SK-N-SH (cell line): ENCODE data around the gene ATP8A1. TPM values are rescaled to one million over a fixed set of nuclear protein-coding genes. Genes with fewer than 3 reads are reported as not detected.
A peak's percentile ranks its signal among the peaks of the same experiment; 100 is the strongest.

Experiments used
- CTCF ChIA-PET: fragments of 300-600, 350-600 bp; formaldehyde crosslinking; extraction: SDS; loops from one replicate; lab custom pipeline; 2021; lab: Yijun Ruan, JAX
- POLR2A ChIA-PET: fragments of 350-600 bp; sonication (Branson Sonifier 250); formaldehyde crosslinking; extraction: SDS; loops from one replicate; lab custom pipeline; 2020; ENCODE audit warnings: antibody characterized with exemption, inconsistent platforms; lab: Yijun Ruan, JAX
- DNase-seq: peaks from one replicate; pipeline ENCODE4 v3.0.0; 2012
- H2AFZ ChIP-seq: fragments of 200-600 bp; sonication (generic); 2 replicates; pipeline ENCODE4 v1.8.1; 2016; ENCODE audit warnings: antibody characterized with exemption, mild to moderate bottlenecking, low read depth
- H3F3A ChIP-seq: fragments of 200-600 bp; sonication (generic); replicated peaks from 2 replicates; pipeline ENCODE3; 2016; ENCODE audit warnings: antibody characterized with exemption, mild to moderate bottlenecking; ENCODE audit not compliant: insufficient read depth
- H3K27ac ChIP-seq, 2 experiments: fragments of 200-500 bp in 1 of 2; fragments of 200-600 bp in 1 of 2; sonication (Bioruptor generic) in 1 of 2; sonication (generic), shearing (Covaris generic) in 1 of 2; 2 replicates each; pipeline versions ENCODE4 v1.5.1 to v1.6.1; 2014 to 2016; ENCODE audit warnings: low read depth in 2 of 2, inconsistent platforms in 1 of 2, low read length in 1 of 2, mild to moderate bottlenecking in 1 of 2, mixed read lengths in 1 of 2
- H3K27me3 ChIP-seq: fragments of 200-600 bp; sonication (generic), shearing (Covaris generic); 2 replicates; pipeline ENCODE4 v1.6.1; 2016; ENCODE audit warnings: mixed run types; ENCODE audit not compliant: insufficient read depth
- H3K36me3 ChIP-seq, 2 experiments: fragments of 200-500 bp in 1 of 2; fragments of 200-600 bp in 1 of 2; sonication (Bioruptor generic) in 1 of 2; sonication (generic) in 1 of 2; replicated peaks in 1 of 2; 2 replicates each; pipeline versions ENCODE3 to v1.5.1; 2014 to 2016; ENCODE audit warnings: low read length in 1 of 2, mild to moderate bottlenecking in 1 of 2; ENCODE audit not compliant: insufficient read depth in 2 of 2, control insufficient read depth in 1 of 2
- H3K4me1 ChIP-seq, 2 experiments: fragments of 200-500 bp in 1 of 2; fragments of 200-600 bp in 1 of 2; sonication (Bioruptor generic) in 1 of 2; sonication (generic), shearing (Covaris generic) in 1 of 2; 2 replicates each; pipeline versions ENCODE4 v1.5.1 to v1.6.1; 2014 to 2016; ENCODE audit warnings: low read depth in 1 of 2, low read length in 1 of 2, mixed run types in 1 of 2; ENCODE audit not compliant: insufficient read depth in 2 of 2, control insufficient read depth in 1 of 2
- H3K4me2 ChIP-seq: fragments of 200-600 bp; sonication (generic), shearing (Covaris generic); 2 replicates; pipeline ENCODE4 v1.6.1; 2017; ENCODE audit warnings: mixed run types
- H3K4me3 ChIP-seq, 2 experiments: fragments of 200-500 bp in 1 of 2; fragments of 200-600 bp in 1 of 2; sonication (Bioruptor generic) in 1 of 2; sonication (generic), shearing (Covaris generic) in 1 of 2; 2 replicates each; pipeline versions ENCODE4 v1.5.1 to v1.8.1; 2014 to 2016; ENCODE audit warnings: low read depth in 2 of 2, inconsistent platforms in 1 of 2, low read length in 1 of 2, mild to moderate bottlenecking in 1 of 2, mixed read lengths in 1 of 2, moderate library complexity in 1 of 2
- H3K79me2 ChIP-seq: fragments of 200-600 bp; sonication (generic); 2 replicates; pipeline ENCODE4 v1.8.1; 2017; ENCODE audit warnings: mild to moderate bottlenecking; ENCODE audit not compliant: insufficient read depth
- H3K9ac ChIP-seq: fragments of 200-600 bp; sonication (generic); 2 replicates; pipeline ENCODE4 v1.6.1; 2017; ENCODE audit warnings: mixed run types
- H3K9me2 ChIP-seq: fragments of 200-600 bp; sonication (generic); 2 replicates; pipeline ENCODE4 v1.6.1; 2017; ENCODE audit warnings: mixed run types
- H3K9me3 ChIP-seq: fragments of 200-600 bp; sonication (generic); 2 replicates; pipeline ENCODE4 v1.6.1; 2017; ENCODE audit warnings: mixed run types, mild to moderate bottlenecking, moderate library complexity
- H4K20me1 ChIP-seq: fragments of 200-600 bp; sonication (generic); 2 replicates; pipeline ENCODE4 v1.6.1; 2017; ENCODE audit warnings: mild to moderate bottlenecking, mixed run types; ENCODE audit not compliant: insufficient read depth
- CHD2 ChIP-seq: fragments of 150-350 bp; IDR thresholded peaks from 2 replicates; pipeline ENCODE4 v1.6.1; 2018; ENCODE audit warnings: low read length; ENCODE audit not compliant: partially characterized antibody
- EP300 ChIP-seq, 2 experiments: IDR thresholded peaks; 2 replicates each; pipeline versions ENCODE4 v1.4.0 to v1.6.1; 2012; ENCODE audit warnings: borderline replicate concordance in 1 of 2, low read depth in 1 of 2, low read length in 1 of 2
- EZH2phosphoT487 ChIP-seq: fragments of 200-600 bp; sonication (generic); IDR thresholded peaks from 2 replicates; pipeline ENCODE4 v1.6.1; 2017; ENCODE audit warnings: low read depth, mixed run types, mild to moderate bottlenecking, antibody characterized with exemption, moderate library complexity, borderline replicate concordance
- FOSL2 ChIP-seq: IDR thresholded peaks from 2 replicates; pipeline ENCODE4 v1.4.0; 2012; ENCODE audit warnings: low read depth, mild to moderate bottlenecking, moderate library complexity, borderline replicate concordance
- JUND ChIP-seq: IDR thresholded peaks from 2 replicates; pipeline ENCODE4 v1.4.0; 2012
- NFIC ChIP-seq: IDR thresholded peaks from 2 replicates; pipeline ENCODE4 v1.4.0; 2012; ENCODE audit warnings: borderline replicate concordance
- POLR2AphosphoS5 ChIP-seq: IDR thresholded peaks from 2 replicates; pipeline ENCODE4 v1.6.1; 2012; ENCODE audit warnings: low read depth, low read length
- RAD21 ChIP-seq: IDR thresholded peaks from 2 replicates; pipeline ENCODE4 v1.6.1; 2012; ENCODE audit warnings: mild to moderate bottlenecking, low read length
- RFX5 ChIP-seq: IDR thresholded peaks from 2 replicates; pipeline ENCODE4 v1.6.1; 2012; ENCODE audit warnings: mild to moderate bottlenecking, improper control_type of control experiment, low read length
- RXRA ChIP-seq: IDR thresholded peaks from 2 replicates; pipeline ENCODE4 v1.4.0; 2012; ENCODE audit warnings: low read depth, mild to moderate bottlenecking, borderline replicate concordance
- TAF1 ChIP-seq: IDR thresholded peaks from 2 replicates; pipeline ENCODE4 v1.6.1; 2012; ENCODE audit warnings: low read depth, mild to moderate bottlenecking, low read length, moderate library complexity, borderline replicate concordance
- TCF12 ChIP-seq: IDR thresholded peaks from 2 replicates; pipeline ENCODE4 v1.4.0; 2012
- WGBS: methylation state at CpG from one replicate; pipeline ENCODE4 v1.1.6; 2017; ENCODE audit warnings: low lambda C conversion rate; 5-methylcytosine and 5-hydroxymethylcytosine counted together
- polyA plus RNA-seq, 3 experiments: library from polyadenylated mRNA; depleted of rRNA; stranded (reverse); fragments of >200 nt; gene quantifications; 2 replicates each; pipeline ENCODE4 v1.2.3, GENCODE V29; 2012
- TF ChIP-seq, protein P1 (sequence below): IDR thresholded peaks from 2 replicates; pipeline ENCODE4 v1.6.1; 2012; ENCODE audit warnings: mild to moderate bottlenecking, low read depth, low read length, moderate library complexity
- TF ChIP-seq, protein P2 (sequence below): IDR thresholded peaks from 2 replicates; pipeline ENCODE4 v1.4.0; 2012; ENCODE audit warnings: low read depth, borderline replicate concordance
- TF ChIP-seq, protein P3 (sequence below): IDR thresholded peaks from 2 replicates; pipeline ENCODE4; 2012
- TF ChIP-seq, protein P4 (sequence below): IDR thresholded peaks from 2 replicates; pipeline ENCODE4 v1.4.0; 2012; ENCODE audit warnings: low read depth
- TF ChIP-seq, protein P5 (sequence below): fragments of 200-600 bp; sonication (generic); IDR thresholded peaks from 2 replicates; pipeline ENCODE4 v1.6.1; 2017; ENCODE audit warnings: antibody characterized with exemption, mild to moderate bottlenecking, moderate library complexity

ATP8A1 gene
- polyA plus RNA-seq, 1 of the 3 experiments (the other 2 are of a cell fraction), result 0.38 TPM

DNA sequence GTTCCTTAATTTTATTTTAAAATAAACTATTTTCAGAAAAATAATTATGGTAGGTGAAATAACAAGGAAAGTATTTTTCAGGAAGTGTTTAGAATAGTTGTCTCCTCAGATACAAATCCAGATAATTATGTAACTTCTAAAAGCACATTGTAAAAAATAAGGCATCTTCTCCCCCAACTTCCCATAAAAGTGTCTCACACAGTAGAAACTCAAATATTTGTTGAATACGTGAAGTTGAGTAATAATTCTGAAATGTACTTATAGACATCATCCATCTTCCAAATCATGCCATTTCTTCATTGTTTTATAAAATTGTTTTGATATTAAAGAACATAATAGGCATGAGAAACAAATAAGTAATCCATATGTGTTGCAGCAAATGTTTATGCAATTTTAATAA lies 241.6 kb downstream of the ATP8A1 start (continued):
- TF ChIP-seq, protein P1, sequence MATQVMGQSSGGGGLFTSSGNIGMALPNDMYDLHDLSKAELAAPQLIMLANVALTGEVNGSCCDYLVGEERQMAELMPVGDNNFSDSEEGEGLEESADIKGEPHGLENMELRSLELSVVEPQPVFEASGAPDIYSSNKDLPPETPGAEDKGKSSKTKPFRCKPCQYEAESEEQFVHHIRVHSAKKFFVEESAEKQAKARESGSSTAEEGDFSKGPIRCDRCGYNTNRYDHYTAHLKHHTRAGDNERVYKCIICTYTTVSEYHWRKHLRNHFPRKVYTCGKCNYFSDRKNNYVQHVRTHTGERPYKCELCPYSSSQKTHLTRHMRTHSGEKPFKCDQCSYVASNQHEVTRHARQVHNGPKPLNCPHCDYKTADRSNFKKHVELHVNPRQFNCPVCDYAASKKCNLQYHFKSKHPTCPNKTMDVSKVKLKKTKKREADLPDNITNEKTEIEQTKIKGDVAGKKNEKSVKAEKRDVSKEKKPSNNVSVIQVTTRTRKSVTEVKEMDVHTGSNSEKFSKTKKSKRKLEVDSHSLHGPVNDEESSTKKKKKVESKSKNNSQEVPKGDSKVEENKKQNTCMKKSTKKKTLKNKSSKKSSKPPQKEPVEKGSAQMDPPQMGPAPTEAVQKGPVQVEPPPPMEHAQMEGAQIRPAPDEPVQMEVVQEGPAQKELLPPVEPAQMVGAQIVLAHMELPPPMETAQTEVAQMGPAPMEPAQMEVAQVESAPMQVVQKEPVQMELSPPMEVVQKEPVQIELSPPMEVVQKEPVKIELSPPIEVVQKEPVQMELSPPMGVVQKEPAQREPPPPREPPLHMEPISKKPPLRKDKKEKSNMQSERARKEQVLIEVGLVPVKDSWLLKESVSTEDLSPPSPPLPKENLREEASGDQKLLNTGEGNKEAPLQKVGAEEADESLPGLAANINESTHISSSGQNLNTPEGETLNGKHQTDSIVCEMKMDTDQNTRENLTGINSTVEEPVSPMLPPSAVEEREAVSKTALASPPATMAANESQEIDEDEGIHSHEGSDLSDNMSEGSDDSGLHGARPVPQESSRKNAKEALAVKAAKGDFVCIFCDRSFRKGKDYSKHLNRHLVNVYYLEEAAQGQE, result no peak
- no peak for TF ChIP-seq TCF12
- no peak for TF ChIP-seq EZH2phosphoT487
- TF ChIP-seq, protein P2, sequence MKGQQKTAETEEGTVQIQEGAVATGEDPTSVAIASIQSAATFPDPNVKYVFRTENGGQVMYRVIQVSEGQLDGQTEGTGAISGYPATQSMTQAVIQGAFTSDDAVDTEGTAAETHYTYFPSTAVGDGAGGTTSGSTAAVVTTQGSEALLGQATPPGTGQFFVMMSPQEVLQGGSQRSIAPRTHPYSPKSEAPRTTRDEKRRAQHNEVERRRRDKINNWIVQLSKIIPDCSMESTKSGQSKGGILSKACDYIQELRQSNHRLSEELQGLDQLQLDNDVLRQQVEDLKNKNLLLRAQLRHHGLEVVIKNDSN, result no peak
- TF ChIP-seq JUND, result no peak
- no peak for TF ChIP-seq RAD21
- TF ChIP-seq TAF1, result no peak
- no peak for TF ChIP-seq CHD2
- TF ChIP-seq, all 33 proteins: peak for 0

DNA sequence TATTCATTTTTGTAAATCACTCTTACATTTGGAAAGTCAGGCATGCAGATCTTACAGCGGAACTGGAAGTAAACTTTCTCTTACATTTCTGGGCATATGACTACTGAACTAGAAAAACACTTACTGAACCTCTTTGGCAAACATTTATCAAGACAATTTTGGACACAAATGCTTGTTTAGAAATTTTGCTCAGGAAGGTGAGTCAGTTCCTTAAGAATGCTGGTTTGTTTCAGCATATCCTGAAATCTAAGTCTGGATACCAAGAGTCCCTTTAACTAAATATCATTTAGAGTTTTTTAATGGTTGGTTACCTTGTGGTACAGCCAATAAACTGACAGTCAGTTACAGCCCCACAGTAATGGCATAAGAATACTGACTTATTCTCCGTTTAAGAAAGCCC lies 244.7 kb downstream of the ATP8A1 start:
- H3K27ac ChIP-seq, result peak overlapping the region; percentile 40 to 87
- no peak overlapping the region for H3K9ac ChIP-seq

More for the DNA sequence above, 244.7 kb downstream of the ATP8A1 start:
- no peak for DNase-seq
- no peaks in the 10 kb centered on the region for H3K9me3 ChIP-seq
- no peaks in the 10 kb centered on the region for H3K36me3 ChIP-seq
- peak overlapping the region; percentile 9; the same call in 1 of the 2 replicates for H2AFZ ChIP-seq
- peak overlapping the region; percentile 13; the same call in 1 of the 2 replicates for H3K4me2 ChIP-seq
- POLR2A ChIA-PET, result no interaction called here
- no peaks in the 10 kb centered on the region for H3K27me3 ChIP-seq
- peaks cover 3 to 7% of the 10 kb centered on the region in 2 experiments; a peak in 1 of 4 replicates for H3K4me1 ChIP-seq
- no peaks in the 10 kb centered on the region for H3K79me2 ChIP-seq
- H3F3A ChIP-seq, result no peaks in the 10 kb centered on the region
- no peak for TF ChIP-seq RXRA
- no peak for TF ChIP-seq RFX5
- peak; percentile 52; the same call in 1 of the 2 replicates for TF ChIP-seq NFIC
- peak in 1 of 2 experiments; percentile 57; a peak in 1 of 4 replicates for TF ChIP-seq EP300 (IDR thresholded peaks at IDR 0.05; ENCODE audit: borderline replicate concordance in 1 of 2, low read depth in 1 of 2, low read length in 1 of 2)
- TF ChIP-seq, protein P3, sequence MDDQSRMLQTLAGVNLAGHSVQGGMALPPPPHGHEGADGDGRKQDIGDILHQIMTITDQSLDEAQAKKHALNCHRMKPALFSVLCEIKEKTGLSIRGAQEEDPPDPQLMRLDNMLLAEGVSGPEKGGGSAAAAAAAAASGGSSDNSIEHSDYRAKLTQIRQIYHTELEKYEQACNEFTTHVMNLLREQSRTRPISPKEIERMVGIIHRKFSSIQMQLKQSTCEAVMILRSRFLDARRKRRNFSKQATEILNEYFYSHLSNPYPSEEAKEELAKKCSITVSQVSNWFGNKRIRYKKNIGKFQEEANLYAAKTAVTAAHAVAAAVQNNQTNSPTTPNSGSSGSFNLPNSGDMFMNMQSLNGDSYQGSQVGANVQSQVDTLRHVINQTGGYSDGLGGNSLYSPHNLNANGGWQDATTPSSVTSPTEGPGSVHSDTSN, result peak; percentile 73
- TF ChIP-seq POLR2AphosphoS5, result peak; percentile 39; the same call in 1 of the 2 replicates
- TF ChIP-seq, protein P4, sequence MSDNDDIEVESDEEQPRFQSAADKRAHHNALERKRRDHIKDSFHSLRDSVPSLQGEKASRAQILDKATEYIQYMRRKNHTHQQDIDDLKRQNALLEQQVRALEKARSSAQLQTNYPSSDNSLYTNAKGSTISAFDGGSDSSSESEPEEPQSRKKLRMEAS, result no peak
- TF ChIP-seq JUND, result peak; percentile 68
- TF ChIP-seq, protein P5, sequence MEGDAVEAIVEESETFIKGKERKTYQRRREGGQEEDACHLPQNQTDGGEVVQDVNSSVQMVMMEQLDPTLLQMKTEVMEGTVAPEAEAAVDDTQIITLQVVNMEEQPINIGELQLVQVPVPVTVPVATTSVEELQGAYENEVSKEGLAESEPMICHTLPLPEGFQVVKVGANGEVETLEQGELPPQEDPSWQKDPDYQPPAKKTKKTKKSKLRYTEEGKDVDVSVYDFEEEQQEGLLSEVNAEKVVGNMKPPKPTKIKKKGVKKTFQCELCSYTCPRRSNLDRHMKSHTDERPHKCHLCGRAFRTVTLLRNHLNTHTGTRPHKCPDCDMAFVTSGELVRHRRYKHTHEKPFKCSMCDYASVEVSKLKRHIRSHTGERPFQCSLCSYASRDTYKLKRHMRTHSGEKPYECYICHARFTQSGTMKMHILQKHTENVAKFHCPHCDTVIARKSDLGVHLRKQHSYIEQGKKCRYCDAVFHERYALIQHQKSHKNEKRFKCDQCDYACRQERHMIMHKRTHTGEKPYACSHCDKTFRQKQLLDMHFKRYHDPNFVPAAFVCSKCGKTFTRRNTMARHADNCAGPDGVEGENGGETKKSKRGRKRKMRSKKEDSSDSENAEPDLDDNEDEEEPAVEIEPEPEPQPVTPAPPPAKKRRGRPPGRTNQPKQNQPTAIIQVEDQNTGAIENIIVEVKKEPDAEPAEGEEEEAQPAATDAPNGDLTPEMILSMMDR, result no peak
- TF ChIP-seq TCF12, result peak; percentile 57
- TF ChIP-seq FOSL2, result peak; percentile 58; the same call in 1 of the 2 replicates
- TF ChIP-seq, all 33 proteins: peak for 7
- no peaks in the 10 kb centered on the region for H3K9me2 ChIP-seq
- CTCF ChIA-PET, result interaction anchor here (0.9 kb wide), 1 partner anchor 10 kb away, joined by 4 read pairs; no protein-coding TSS in a partner anchor
- no peak overlapping the region for H3K4me3 ChIP-seq
- no peaks in the 10 kb centered on the region for H4K20me1 ChIP-seq
- 48% methylated on average over 2 of the region's 2 CpGs for WGBS
